K562 (cell line): ENCODE results near the gene CHN2.

Experiments
- POLR2AphosphoS5 ChIP-seq: IDR thresholded peaks from 2 replicates; pipeline ENCODE4 v1.6.1; 2011; ENCODE audit warnings: mild to moderate bottlenecking, low read depth, low read length, moderate library complexity; ENCODE audit not compliant: control insufficient read depth, insufficient read depth
- POLR3G ChIP-seq: IDR thresholded peaks from 2 replicates; pipeline ENCODE4 v1.6.1; 2011; ENCODE audit not compliant: insufficient read length, insufficient replicate concordance; ENCODE audit errors: extremely low read depth

- no peak for TF ChIP-seq POLR3G
- no peak for TF ChIP-seq POLR2AphosphoS5
Measured at GRCh38 chr7:29199776-29200175, 5.2 kb downstream of the CHN2 start.
